GM18499 (cell line): ENCODE data around the gene ZNF839.

Experiments
- ATAC-seq: cut with Tn5 transposase; IDR thresholded peaks from one replicate; pipeline ENCODE4 v1.9.1; 2021; ENCODE audit warnings: moderate number of reproducible peaks; ENCODE audit not compliant: insufficient read depth, unreplicated experiment

The ZNF839 gene

DNA sequence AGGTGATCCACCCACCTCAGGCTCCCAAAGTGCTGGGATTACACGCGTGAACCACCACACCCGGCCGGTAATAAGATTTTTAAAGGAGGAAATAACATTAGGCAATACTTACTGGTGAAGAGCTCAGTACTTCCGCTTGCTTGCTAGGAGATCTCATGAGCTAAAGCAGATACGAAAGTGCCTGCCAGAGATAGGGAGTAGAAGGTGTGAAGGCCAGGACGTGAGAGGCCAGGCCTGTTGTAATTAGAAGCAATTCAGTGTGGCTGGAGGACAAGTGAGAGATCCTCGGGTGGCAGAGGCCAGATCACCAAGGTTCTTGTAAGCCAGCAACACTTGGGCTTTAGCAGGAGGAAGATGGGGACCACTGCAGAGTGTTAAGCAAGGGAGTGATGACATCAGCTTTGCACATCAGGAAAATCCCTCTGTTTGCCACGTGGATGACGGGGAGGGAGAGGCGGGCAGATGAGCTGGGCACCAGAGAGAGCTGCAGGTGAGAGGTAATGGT lies 50.8 kb downstream of the ZNF839 start:
- ATAC-seq, result no peak

DNA sequence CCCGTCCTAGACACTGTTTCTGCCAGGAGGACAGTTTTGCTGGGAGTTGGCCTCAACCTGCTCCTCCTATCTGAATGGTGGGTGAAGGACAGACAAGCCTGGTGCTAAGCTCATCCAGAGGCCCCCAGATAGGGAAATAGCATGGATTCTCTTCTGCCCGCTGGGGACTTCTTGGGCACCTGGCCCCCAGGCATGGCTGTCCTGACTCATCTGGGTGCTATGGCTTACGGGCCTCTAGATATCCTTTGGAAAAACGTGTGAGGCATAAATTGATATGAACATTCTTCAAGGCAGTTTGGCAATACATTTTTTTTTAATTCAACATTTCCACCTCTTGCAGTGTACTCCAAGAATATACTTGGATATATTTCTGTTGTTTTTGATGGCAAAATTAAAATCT lies 51.8 kb downstream of the ZNF839 start:
- ATAC-seq, result no peak

DNA sequence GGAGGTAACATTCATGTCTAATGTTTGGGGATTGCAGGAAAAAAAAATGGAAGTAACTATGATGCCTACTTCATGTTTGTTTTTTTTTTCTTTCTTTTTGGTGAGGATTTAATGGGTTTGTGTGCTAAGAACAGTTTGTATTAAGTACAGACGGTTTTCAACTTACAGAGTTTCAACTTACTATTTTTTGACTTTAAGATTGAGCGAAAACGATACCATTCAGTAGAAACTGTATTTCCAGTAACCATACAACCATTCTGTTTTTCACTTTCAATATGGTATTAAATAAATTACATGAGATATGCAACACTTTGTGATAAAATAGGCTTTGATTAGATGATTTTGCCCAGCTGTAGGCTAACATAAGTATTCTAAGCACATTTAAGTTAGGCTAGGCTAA lies 53.6 kb downstream of the ZNF839 start:
- ATAC-seq, result no peak

DNA sequence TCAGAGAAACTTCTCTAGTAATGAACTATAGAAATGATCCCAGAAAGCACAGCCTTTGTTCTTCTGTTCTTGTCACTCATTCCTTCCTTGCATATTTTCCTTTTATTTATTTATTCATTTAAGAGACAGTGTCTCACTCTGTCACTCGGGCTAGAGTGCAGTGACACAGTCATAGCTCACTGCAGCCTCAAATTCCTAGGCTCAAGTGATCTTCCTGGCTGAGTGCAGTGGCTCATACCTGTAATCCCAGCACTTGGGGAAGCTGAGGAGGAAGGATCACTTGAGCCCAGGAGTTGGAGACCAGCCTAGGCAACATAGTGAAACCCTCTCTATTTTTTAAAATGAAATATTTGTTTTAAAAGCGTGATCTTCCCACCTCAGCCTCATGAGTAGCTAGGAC lies 54.7 kb downstream of the ZNF839 start:
- ATAC-seq, result no peak

DNA sequence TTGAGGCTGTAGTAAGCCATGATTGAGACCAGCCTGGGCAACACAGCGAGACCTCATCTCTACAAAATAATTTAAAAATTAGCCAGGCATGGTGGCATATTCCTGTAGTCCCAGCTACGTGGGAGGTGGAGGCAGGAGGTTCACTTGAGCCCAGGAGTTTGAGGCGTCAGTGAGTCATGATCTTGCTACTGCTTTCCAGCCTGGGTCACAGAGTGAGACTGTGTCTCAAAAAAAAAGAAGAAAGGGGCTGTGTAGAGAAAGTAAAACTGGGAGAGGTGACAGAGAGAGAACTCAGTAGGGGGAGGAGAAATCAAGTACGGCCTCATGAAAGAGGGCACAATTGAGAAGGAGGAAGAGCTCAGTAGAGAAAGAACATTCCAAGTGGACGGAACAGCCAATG lies 55.6 kb downstream of the ZNF839 start:
- no peak for ATAC-seq

DNA sequence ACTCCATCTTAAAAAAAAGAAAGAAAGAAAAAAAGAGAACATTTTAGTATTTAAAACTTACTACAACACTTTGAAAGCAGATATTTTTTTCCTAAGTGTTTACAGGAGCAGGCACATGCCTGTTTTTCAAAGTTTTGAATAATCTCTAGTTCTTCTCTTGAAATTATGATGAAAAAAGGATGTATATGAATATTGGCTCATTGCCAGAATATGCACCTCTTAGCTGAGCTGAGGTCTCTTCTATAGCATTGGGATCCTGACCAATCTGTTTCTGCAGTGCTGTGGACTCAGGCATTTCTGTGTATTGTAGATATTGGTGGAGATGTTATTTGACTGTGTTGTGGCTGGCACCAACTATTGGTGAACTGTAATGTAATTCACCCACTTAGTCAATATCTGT lies 58.1 kb downstream of the ZNF839 start:
- ATAC-seq, result no peak

DNA sequence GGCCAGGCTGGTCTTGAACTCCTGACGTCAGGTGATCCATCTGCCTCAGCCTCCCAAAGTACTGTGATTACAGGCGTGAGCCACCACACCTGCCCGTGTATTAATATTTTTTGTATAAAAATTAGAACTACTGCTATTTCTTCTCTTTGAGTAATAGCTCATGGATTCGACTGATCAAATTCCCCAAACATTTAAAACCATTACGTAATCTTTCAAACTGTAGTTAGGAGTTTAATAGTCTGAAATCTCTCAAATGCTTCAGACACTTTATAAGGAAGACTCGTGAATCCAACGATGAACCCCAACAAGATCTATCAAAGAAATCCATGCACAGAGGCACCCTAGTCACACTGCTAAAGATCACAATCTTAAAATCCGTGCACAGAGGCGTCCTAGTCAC lies 59.3 kb downstream of the ZNF839 start:
- ATAC-seq, result no peak

DNA sequence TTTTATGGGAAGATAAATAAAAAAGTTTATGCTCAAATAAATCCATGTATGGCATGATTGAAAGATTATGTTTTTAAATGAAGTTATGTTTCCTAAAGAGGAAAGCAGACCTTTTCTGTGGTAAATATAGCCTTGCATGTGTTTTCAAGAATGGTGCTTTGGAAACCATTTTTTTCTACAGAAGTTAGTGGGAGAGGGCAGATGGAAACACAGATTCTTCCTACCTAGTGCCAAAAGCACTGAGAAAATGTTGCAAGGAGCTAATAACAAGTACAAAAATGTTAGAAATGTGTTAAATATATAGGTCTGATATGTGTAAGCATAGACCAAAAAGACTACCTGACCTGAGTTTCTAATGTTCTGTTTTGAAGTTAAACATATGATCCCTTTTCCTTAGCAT lies 67.5 kb downstream of the ZNF839 start:
- ATAC-seq, result no peak

DNA sequence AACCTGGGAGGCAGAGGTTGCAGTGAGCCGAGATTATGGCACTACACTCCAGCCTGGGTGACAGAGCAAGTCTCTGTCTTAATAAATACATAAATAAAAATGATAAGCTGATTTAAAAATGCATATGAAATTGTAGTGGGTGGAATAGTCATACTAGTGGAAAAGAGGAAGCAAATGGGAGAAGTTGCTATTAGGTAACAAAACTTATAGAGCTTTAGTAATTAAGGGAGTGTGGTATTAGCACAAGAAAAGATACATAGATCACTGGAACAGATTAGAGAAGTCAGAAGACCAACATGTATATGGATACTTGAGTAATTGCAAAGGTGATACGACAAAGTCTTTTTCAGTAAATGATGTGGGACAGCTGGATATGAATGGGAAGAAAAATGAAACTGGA lies 69.7 kb downstream of the ZNF839 start:
- no peak for ATAC-seq

DNA sequence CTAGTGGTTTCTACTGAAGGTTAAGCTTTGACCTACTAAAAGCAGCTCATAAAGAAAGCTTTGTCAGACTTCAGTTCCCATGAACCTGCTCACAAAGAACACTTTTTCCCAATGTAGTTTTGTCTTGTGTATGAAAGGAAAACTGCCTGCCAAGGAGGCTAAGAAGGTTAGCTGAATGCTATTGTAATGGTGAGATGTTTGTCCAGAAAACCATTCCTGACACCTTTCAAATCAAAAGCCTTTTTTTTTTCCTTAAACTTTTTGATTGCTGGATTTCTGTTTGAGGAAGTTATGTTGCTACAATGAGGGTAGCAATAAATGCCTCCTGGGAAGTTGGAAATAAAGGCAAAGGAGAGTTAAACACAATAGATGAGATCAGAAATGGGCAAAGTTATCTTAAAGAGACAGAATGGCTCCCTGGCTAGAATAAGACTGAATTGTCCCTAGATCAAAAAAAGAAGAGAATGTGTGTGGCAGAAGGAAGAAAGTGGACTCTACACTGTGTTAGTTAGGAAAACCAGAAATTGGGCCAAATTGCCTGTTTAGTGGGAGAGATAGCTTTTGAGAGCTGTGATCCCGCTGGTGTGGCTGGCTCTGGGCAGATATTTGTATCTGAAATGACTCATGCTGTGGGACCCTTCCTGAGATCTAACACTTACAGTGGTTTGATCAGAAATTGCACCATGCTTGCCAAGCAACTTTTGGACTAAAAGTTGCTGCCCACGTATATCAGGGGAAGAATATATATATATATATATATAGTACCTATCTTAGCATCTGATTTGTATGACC lies 70.7 kb downstream of the ZNF839 start:
- ATAC-seq, result no peak
